Trophoblast cell (in vitro differentiated cells and primary cell): Measurements from ENCODE around the gene ANKMY2.

Experiments used
- DNase-seq, 2 donors: peaks; one replicate each; pipeline ENCODE4 v3.0.0-alpha.2; 2016
- H2AFZ ChIP-seq: 2 replicates; pipeline ENCODE4 v1.6.1; 2013; ENCODE audit warnings: low read length, moderate library complexity, mild to moderate bottlenecking; ENCODE audit not compliant: insufficient read depth, poor library complexity
- H2AK5ac ChIP-seq: 2 replicates; pipeline ENCODE4 v1.6.1; 2013; ENCODE audit warnings: mild to moderate bottlenecking, low read length
- H2BK120ac ChIP-seq: 2 replicates; pipeline ENCODE4 v1.6.1; 2013; ENCODE audit warnings: low read length, mild to moderate bottlenecking, moderate library complexity; ENCODE audit not compliant: insufficient read depth, poor library complexity
- H2BK12ac ChIP-seq: 2 replicates; pipeline ENCODE4 v1.6.1; 2013; ENCODE audit warnings: mild to moderate bottlenecking, low read length, moderate library complexity
- H2BK5ac ChIP-seq: 2 replicates; pipeline ENCODE4 v1.6.1; 2013; ENCODE audit warnings: low read length, low read depth, moderate library complexity, mild to moderate bottlenecking; ENCODE audit not compliant: poor library complexity
- H3K14ac ChIP-seq: 2 replicates; pipeline ENCODE4 v1.6.1; 2013; ENCODE audit warnings: mild to moderate bottlenecking, low read length
- H3K18ac ChIP-seq: 2 replicates; pipeline ENCODE4 v1.6.1; 2013; ENCODE audit warnings: mild to moderate bottlenecking, low read length
- H3K23ac ChIP-seq: 2 replicates; pipeline ENCODE4 v1.6.1; 2013; ENCODE audit warnings: low read length
- H3K27ac ChIP-seq: 2 replicates; pipeline ENCODE4 v1.5.1; 2013; ENCODE audit warnings: low read depth, mild to moderate bottlenecking, inconsistent platforms, low read length, moderate library complexity
- H3K27me3 ChIP-seq: 2 replicates; pipeline ENCODE4 v1.6.1; 2013; ENCODE audit warnings: inconsistent platforms, mild to moderate bottlenecking, low read length, moderate library complexity; ENCODE audit not compliant: insufficient read depth
- H3K36me3 ChIP-seq, 2 experiments: 1 replicate in 1 of 2; 2 replicates in 1 of 2; pipeline ENCODE4 v1.6.1; 2013; ENCODE audit warnings: low read length in 2 of 2, mild to moderate bottlenecking in 2 of 2, moderate library complexity in 1 of 2; ENCODE audit not compliant: insufficient read depth in 2 of 2, control insufficient read depth in 1 of 2
- H3K4ac ChIP-seq: 2 replicates; pipeline ENCODE4 v1.6.1; 2013; ENCODE audit warnings: low read depth, mild to moderate bottlenecking, low read length, moderate library complexity
- H3K4me1 ChIP-seq, 2 experiments: 1 replicate in 1 of 2; 2 replicates in 1 of 2; pipeline ENCODE4 v1.6.1; 2013; ENCODE audit warnings: low read length in 2 of 2, mild to moderate bottlenecking in 2 of 2, moderate library complexity in 1 of 2; ENCODE audit not compliant: insufficient read depth in 2 of 2, control insufficient read depth in 1 of 2
- H3K4me2 ChIP-seq: 2 replicates; pipeline ENCODE4 v1.6.1; 2013; ENCODE audit warnings: inconsistent platforms, mild to moderate bottlenecking, low read length, moderate library complexity
- H3K4me3 ChIP-seq: 2 replicates; pipeline ENCODE4 v1.5.1; 2013; ENCODE audit warnings: mild to moderate bottlenecking, low read depth, low read length, inconsistent platforms
- H3K79me1 ChIP-seq: one replicate; pipeline ENCODE4 v1.6.1; 2013; ENCODE audit warnings: low read length
- H3K79me2 ChIP-seq: 2 replicates; pipeline ENCODE4 v1.6.1; 2013; ENCODE audit warnings: low read length, mild to moderate bottlenecking; ENCODE audit not compliant: control insufficient read depth, insufficient read depth, poor library complexity
- H3K9ac ChIP-seq: 2 replicates; pipeline ENCODE4 v1.6.1; 2013; ENCODE audit warnings: mild to moderate bottlenecking, low read length
- H3K9me3 ChIP-seq: 2 replicates; pipeline ENCODE4 v1.6.1; 2013; ENCODE audit warnings: low read depth, mild to moderate bottlenecking, control low read depth, inconsistent platforms, low read length; ENCODE audit not compliant: insufficient read depth
- H4K12ac ChIP-seq: 2 replicates; pipeline ENCODE4 v1.6.1; 2013; ENCODE audit warnings: low read depth, mild to moderate bottlenecking, low read length, moderate library complexity
- H4K8ac ChIP-seq: 2 replicates; pipeline ENCODE4 v1.6.1; 2013; ENCODE audit warnings: low read depth, mild to moderate bottlenecking, low read length, moderate library complexity
- H4K91ac ChIP-seq: one replicate; pipeline ENCODE4 v1.6.1; 2013; ENCODE audit warnings: low read depth, mild to moderate bottlenecking, low read length, moderate library complexity
- WGBS: extraction: QIAGEN DNeasy Blood & Tissue Kit; methylation state at CpG from one replicate; pipeline ENCODE4 v1.1.7; 2013; ENCODE audit warnings: missing lambda C conversion rate; ENCODE audit not compliant: insufficient read length, insufficient coverage; ENCODE audit errors: extremely low coverage; 5-methylcytosine and 5-hydroxymethylcytosine counted together

Gene ANKMY2

DNA sequence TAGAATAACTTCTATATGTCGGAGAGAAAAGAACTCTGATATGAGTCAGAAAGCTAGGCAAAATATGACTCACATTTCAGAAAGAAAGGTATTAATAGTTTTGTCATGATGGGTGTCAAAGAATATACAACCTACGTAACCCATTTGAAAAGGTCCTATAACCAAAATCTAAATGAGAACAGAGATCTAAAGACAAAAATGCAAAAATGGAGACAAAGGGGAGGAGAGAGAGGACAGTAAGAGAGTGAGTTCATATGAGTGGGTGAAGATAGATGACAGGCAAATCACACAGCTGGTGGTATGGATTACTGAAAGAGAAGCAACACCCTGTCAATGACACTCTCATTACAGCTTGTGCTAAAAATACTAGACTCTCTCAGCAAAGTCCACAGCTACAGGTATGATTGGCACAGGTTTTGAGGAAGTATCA, 25.6 kb downstream of the ANKMY2 start:
- no peak overlapping the region for H2BK120ac ChIP-seq
- WGBS: no CpG with 5 or more reads among the region's 2 CpGs

DNA sequence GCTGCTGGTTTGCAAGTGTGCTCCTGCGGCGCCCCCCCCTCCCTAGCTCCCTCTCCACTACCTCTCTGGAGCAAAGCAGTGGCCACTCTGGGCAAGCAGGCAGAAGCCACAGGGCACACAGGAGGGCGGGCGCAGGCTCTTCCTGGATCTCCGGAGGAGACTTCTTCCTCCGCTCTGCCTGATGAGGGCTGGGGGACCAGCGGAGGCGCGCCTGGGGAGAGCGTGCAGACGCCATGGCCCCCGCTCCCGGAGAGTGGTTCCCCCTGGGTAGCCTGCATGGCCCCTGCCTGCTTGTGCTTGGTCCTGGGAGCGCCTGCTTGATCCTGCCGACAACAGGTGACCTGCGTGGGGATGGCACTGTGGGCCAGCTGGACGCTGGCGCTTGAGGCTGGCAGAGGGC, 29.0 kb downstream of the ANKMY2 start:
- Histone ChIP-seq H3K4me3 (no peak overlapping the region), H4K12ac (no peak overlapping the region), H3K4me2 (no peak overlapping the region), H3K14ac (no peak overlapping the region), H3K27ac (no peak overlapping the region), H3K27me3 (no peaks in the 10 kb centered on the region), H2BK5ac (no peak overlapping the region), H3K9me3 (peaks cover 3% of the 10 kb centered on the region), H2AFZ (no peak overlapping the region), H4K91ac (no peak overlapping the region), H2BK120ac (no peak overlapping the region), H3K79me1 (no peaks in the 10 kb centered on the region), H3K9ac (peak overlapping the region; percentile 55), H3K36me3 (peaks cover 12 to 14% of the 10 kb centered on the region in 2 experiments), H3K79me2 (no peaks in the 10 kb centered on the region), H2BK12ac (no peak overlapping the region), H4K8ac (no peak overlapping the region), H3K4me1 (no peaks in the 10 kb centered on the region), H2AK5ac (no peak overlapping the region), H3K23ac (no peak overlapping the region), H3K4ac (no peak overlapping the region), H3K18ac (no peak overlapping the region)
- no peak for DNase-seq
- WGBS: no CpG with 5 or more reads among the region's 18 CpGs

More for the DNA sequence above, 25.6 kb downstream of the ANKMY2 start:
- H3K79me2 ChIP-seq: no peaks in the 10 kb centered on the region
- no peak overlapping the region for H3K27ac ChIP-seq
- H3K36me3 ChIP-seq: peaks cover 12 to 14% of the 10 kb centered on the region in 2 experiments
- no peak overlapping the region for H2BK12ac ChIP-seq
- no peak overlapping the region for H3K4me3 ChIP-seq
- H3K18ac ChIP-seq: no peak overlapping the region
- no peaks in the 10 kb centered on the region for H3K79me1 ChIP-seq
- no peak overlapping the region for H2AFZ ChIP-seq
- no peak overlapping the region for H3K23ac ChIP-seq
- no peak overlapping the region for H3K4me2 ChIP-seq
- no peak overlapping the region for H3K4ac ChIP-seq
- no peak overlapping the region for H3K14ac ChIP-seq
- no peak overlapping the region for H2AK5ac ChIP-seq
- DNase-seq: peak in 1 of 2 donors; percentile 9
- H4K8ac ChIP-seq: no peak overlapping the region
- H3K27me3 ChIP-seq: no peaks in the 10 kb centered on the region
- no peaks in the 10 kb centered on the region for H3K4me1 ChIP-seq
- H4K12ac ChIP-seq: no peak overlapping the region
- H2BK5ac ChIP-seq: no peak overlapping the region
- H4K91ac ChIP-seq: no peak overlapping the region
- H3K9me3 ChIP-seq: peaks cover 3% of the 10 kb centered on the region
- H3K9ac ChIP-seq: no peak overlapping the region

DNA sequence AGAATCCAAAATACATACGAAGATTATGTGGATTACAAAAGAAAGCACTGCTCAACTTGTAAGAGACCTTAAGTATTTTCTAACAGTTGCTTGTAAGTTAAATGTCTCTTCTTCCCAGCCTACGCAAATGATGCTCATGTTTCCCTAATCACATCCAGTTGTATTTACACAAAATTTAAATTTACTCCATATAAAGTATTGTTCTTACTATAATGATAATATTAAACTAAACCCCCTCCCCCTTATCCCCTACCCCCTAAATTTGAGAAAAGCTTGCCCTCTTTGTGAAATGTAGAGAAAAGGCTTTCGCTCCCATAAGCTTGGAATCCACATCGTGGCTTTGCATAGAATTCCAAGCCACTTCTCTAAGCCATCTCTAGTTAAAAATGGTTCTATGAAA, 29.4 kb downstream of the ANKMY2 start:
- no peak overlapping the region for H4K8ac ChIP-seq
- no peaks in the 10 kb centered on the region for H3K27me3 ChIP-seq
- H2BK5ac ChIP-seq: no peak overlapping the region
- no peak overlapping the region for H3K18ac ChIP-seq
- no peak overlapping the region for H4K12ac ChIP-seq
- peaks cover 3% of the 10 kb centered on the region for H3K9me3 ChIP-seq
- DNase-seq: no peak
- H3K27ac ChIP-seq: no peak overlapping the region
- no peaks in the 10 kb centered on the region for H3K79me2 ChIP-seq
- H2AK5ac ChIP-seq: no peak overlapping the region
- no CpG with 5 or more reads among the region's 4 CpGs for WGBS
- H3K79me1 ChIP-seq: no peaks in the 10 kb centered on the region
- H2BK12ac ChIP-seq: no peak overlapping the region
- H3K36me3 ChIP-seq: peaks cover 11 to 14% of the 10 kb centered on the region in 2 experiments
- H2BK120ac ChIP-seq: no peak overlapping the region
- no peak overlapping the region for H4K91ac ChIP-seq
- H2AFZ ChIP-seq: no peak overlapping the region
- no peak overlapping the region for H3K9ac ChIP-seq
- no peak overlapping the region for H3K4me2 ChIP-seq
- H3K4me1 ChIP-seq: no peaks in the 10 kb centered on the region
- no peak overlapping the region for H3K4me3 ChIP-seq
- no peak overlapping the region for H3K14ac ChIP-seq
- no peak overlapping the region for H3K23ac ChIP-seq
- no peak overlapping the region for H3K4ac ChIP-seq

- H2BK5ac ChIP-seq: no peak overlapping the region
- WGBS: no CpG with 5 or more reads among the region's 5 CpGs
- no peak overlapping the region for H2BK120ac ChIP-seq
- H3K14ac ChIP-seq: no peak overlapping the region
- no peaks in the 10 kb centered on the region for H3K27me3 ChIP-seq
- no peak overlapping the region for H4K12ac ChIP-seq
- H2BK12ac ChIP-seq: no peak overlapping the region
- H4K91ac ChIP-seq: no peak overlapping the region
- H3K4me1 ChIP-seq: no peaks in the 10 kb centered on the region
- no peak overlapping the region for H3K27ac ChIP-seq
- H3K36me3 ChIP-seq: peaks cover 11 to 14% of the 10 kb centered on the region in 2 experiments
- H3K4ac ChIP-seq: no peak overlapping the region
- H3K23ac ChIP-seq: no peak overlapping the region
- H3K79me1 ChIP-seq: no peaks in the 10 kb centered on the region
- H3K4me3 ChIP-seq: no peak overlapping the region
- no peak overlapping the region for H3K4me2 ChIP-seq
- H3K79me2 ChIP-seq: no peaks in the 10 kb centered on the region
- H3K9ac ChIP-seq: peak overlapping the region; percentile 43
- no peak overlapping the region for H2AFZ ChIP-seq
- H2AK5ac ChIP-seq: no peak overlapping the region
- DNase-seq: no peak
- peaks cover 3% of the 10 kb centered on the region for H3K9me3 ChIP-seq
- no peak overlapping the region for H3K18ac ChIP-seq
- no peak overlapping the region for H4K8ac ChIP-seq
Measured at GRCh38 chr7:16615228-16615627, 30.3 kb downstream of the ANKMY2 start.
